K562 (cell line): Measurements from ENCODE around the gene PURA. TPM values are rescaled to one million over a fixed set of nuclear protein-coding genes. Genes with fewer than 3 reads are reported as not detected.

Experiments
- CBX1 ChIP-seq: sonication (generic); IDR thresholded peaks from 2 replicates; pipeline ENCODE4 v1.6.1; 2016; ENCODE audit warnings: antibody characterized with exemption, low read depth, mild to moderate bottlenecking
- HDAC3 ChIP-seq: fragments of 450-650 bp; IDR thresholded peaks from 2 replicates; pipeline ENCODE4 v1.6.1; 2018; ENCODE audit warnings: borderline replicate concordance, mild to moderate bottlenecking, moderate library complexity; ENCODE audit not compliant: partially characterized antibody
- NCOA1 ChIP-seq: fragments of 450-650 bp; IDR thresholded peaks from 2 replicates; pipeline ENCODE4 v1.6.1; 2016; ENCODE audit warnings: low read depth
- POLR3A ChIP-seq: IDR thresholded peaks from 2 replicates; pipeline ENCODE4 v1.6.1; 2011; ENCODE audit warnings: borderline replicate concordance, mild to moderate bottlenecking, moderate library complexity; ENCODE audit not compliant: insufficient read length, insufficient read depth; ENCODE audit errors: extremely low read depth
- SAP30 ChIP-seq: fragments of 200-600 bp; sonication (generic); IDR thresholded peaks from 2 replicates; pipeline ENCODE4 v1.6.1; 2012; ENCODE audit warnings: borderline replicate concordance, low read depth, mild to moderate bottlenecking, moderate library complexity, low read length, control low read depth, inconsistent platforms; ENCODE audit not compliant: insufficient read depth, poor library complexity, severe bottlenecking
- SOX6 ChIP-seq: fragments of 450-650 bp; IDR thresholded peaks from 2 replicates; pipeline ENCODE4 v1.6.1; 2014; ENCODE audit warnings: mild to moderate bottlenecking
- SREBF1 ChIP-seq: fragments of 150-350 bp; IDR thresholded peaks from 2 replicates; pipeline ENCODE4 v1.6.1; 2014; ENCODE audit warnings: antibody characterized with exemption, low read depth, low read length, borderline replicate concordance
- SRSF3 ChIP-seq: fragments of 200-400 bp; formaldehyde crosslinking; IDR thresholded peaks from 2 replicates; pipeline ENCODE4 v1.6.1; 2016; ENCODE audit warnings: mild to moderate bottlenecking, low read length, moderate library complexity; ENCODE audit not compliant: insufficient read depth
- TAL1 ChIP-seq: fragments of 450-650 bp; IDR thresholded peaks from 2 replicates; pipeline ENCODE4 v1.6.1; 2016; ENCODE audit warnings: mild to moderate bottlenecking
- TCF3 ChIP-seq: sonication (generic); formaldehyde crosslinking; IDR thresholded peaks from 2 replicates; pipeline ENCODE4 v1.4.0; 2020; ENCODE audit warnings: mild to moderate bottlenecking, missing genetic modification reagents
- TEAD1 ChIP-seq, 2 experiments: fragments of 450-650 bp in 1 of 2; sonication (generic) in 1 of 2; formaldehyde crosslinking; IDR thresholded peaks; 2 replicates each; pipeline versions ENCODE4 v1.4.0 to v1.8.0; 2020 to 2022; ENCODE audit warnings: mild to moderate bottlenecking in 2 of 2, missing genetic modification reagents in 1 of 2
- ZBTB7A ChIP-seq: IDR thresholded peaks from 2 replicates; pipeline ENCODE4 v1.6.1; 2011; ENCODE audit warnings: low read depth, mild to moderate bottlenecking, low read length, moderate library complexity, borderline replicate concordance; ENCODE audit not compliant: control insufficient read depth
- ZBTB8A ChIP-seq: fragments of 450-650 bp; IDR thresholded peaks from 2 replicates; pipeline ENCODE4 v1.6.1; 2018; ENCODE audit warnings: mild to moderate bottlenecking, moderate library complexity; ENCODE audit not compliant: partially characterized antibody
- ZKSCAN8 ChIP-seq: fragments of 200-800 bp; sonication (Bioruptor generic); IDR thresholded peaks from 2 replicates; pipeline ENCODE4 v1.6.1; 2016; ENCODE audit warnings: missing genetic modification characterization, missing compliant biosample characterization
- ZNF551 ChIP-seq: fragments of 250-450 bp; sonication (Bioruptor Pico); IDR thresholded peaks from 2 replicates; pipeline ENCODE4 v1.5.0; 2021; ENCODE audit warnings: mild to moderate bottlenecking, moderate library complexity
- polyA plus RNA-seq, 8 experiments: library from polyadenylated mRNA; depleted of rRNA in 4 of 8; stranded (reverse) in 5 of 8; unstranded in 3 of 8; fragments of >200 nt; fragmentation: Nextera tagmentation in 2 of 8; fragmentation: Illumina TruSeq in 1 of 8; extraction: Ambion mirVana in 2 of 8; extraction: Trizol in 1 of 8; gene quantifications; 2 replicates each; pipeline versions ENCODE4 v1.2.1 to v1.2.3, GENCODE V29; 2011 to 2014; ENCODE audit warnings: inconsistent platforms in 1 of 8, missing spikeins in 1 of 8
- total RNA-seq, 7 experiments: library from RNA; depleted of rRNA in 6 of 7; stranded (reverse); fragments of >200 nt in 6 of 7; fragmentation: Illumina TruSeq in 2 of 7; extraction: Trizol in 2 of 7; gene quantifications; 2 replicates each; pipeline versions ENCODE4 v1.2.1 to v1.2.3, GENCODE V29; 2011 to 2021; ENCODE audit warnings: low replicate concordance in 1 of 7
- TF ChIP-seq, protein P1 (sequence below): fragments of 200-600 bp; sonication (generic); IDR thresholded peaks from one replicate; pipeline ENCODE4 v1.6.1; 2012; ENCODE audit warnings: mild to moderate bottlenecking, low read depth, low read length, inconsistent platforms
- TF ChIP-seq, protein P2 (sequence below): fragments of 450-650 bp; IDR thresholded peaks from 2 replicates; pipeline ENCODE4 v1.6.1; 2016

The PURA gene
- total and polyA plus RNA-seq, 9 of the 15 experiments (the other 6 are each of a cell fraction or from before 2014, with no cell fraction given): 3.2 to 11.1 (median 5.4) TPM

DNA sequence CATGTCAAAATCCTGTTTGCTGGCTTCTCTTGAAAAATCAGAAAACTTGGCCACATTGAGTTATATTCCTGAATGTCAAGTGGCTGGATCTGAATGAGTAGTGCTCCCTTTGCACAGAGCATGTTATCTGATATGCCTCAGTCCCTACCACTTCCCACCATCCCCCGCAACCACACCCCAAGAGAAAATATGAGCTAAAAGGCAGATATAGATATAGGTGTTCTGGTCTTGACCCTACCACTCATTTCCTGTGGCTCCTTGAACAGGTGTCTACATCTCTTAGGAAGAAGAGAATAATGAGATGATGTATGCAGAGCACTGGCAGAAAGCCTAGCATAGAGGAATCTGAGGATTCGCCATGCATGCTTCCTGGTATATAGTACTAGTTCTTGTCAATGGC, 54.5 kb downstream of the PURA start (continued):
- TF ChIP-seq, protein P1, sequence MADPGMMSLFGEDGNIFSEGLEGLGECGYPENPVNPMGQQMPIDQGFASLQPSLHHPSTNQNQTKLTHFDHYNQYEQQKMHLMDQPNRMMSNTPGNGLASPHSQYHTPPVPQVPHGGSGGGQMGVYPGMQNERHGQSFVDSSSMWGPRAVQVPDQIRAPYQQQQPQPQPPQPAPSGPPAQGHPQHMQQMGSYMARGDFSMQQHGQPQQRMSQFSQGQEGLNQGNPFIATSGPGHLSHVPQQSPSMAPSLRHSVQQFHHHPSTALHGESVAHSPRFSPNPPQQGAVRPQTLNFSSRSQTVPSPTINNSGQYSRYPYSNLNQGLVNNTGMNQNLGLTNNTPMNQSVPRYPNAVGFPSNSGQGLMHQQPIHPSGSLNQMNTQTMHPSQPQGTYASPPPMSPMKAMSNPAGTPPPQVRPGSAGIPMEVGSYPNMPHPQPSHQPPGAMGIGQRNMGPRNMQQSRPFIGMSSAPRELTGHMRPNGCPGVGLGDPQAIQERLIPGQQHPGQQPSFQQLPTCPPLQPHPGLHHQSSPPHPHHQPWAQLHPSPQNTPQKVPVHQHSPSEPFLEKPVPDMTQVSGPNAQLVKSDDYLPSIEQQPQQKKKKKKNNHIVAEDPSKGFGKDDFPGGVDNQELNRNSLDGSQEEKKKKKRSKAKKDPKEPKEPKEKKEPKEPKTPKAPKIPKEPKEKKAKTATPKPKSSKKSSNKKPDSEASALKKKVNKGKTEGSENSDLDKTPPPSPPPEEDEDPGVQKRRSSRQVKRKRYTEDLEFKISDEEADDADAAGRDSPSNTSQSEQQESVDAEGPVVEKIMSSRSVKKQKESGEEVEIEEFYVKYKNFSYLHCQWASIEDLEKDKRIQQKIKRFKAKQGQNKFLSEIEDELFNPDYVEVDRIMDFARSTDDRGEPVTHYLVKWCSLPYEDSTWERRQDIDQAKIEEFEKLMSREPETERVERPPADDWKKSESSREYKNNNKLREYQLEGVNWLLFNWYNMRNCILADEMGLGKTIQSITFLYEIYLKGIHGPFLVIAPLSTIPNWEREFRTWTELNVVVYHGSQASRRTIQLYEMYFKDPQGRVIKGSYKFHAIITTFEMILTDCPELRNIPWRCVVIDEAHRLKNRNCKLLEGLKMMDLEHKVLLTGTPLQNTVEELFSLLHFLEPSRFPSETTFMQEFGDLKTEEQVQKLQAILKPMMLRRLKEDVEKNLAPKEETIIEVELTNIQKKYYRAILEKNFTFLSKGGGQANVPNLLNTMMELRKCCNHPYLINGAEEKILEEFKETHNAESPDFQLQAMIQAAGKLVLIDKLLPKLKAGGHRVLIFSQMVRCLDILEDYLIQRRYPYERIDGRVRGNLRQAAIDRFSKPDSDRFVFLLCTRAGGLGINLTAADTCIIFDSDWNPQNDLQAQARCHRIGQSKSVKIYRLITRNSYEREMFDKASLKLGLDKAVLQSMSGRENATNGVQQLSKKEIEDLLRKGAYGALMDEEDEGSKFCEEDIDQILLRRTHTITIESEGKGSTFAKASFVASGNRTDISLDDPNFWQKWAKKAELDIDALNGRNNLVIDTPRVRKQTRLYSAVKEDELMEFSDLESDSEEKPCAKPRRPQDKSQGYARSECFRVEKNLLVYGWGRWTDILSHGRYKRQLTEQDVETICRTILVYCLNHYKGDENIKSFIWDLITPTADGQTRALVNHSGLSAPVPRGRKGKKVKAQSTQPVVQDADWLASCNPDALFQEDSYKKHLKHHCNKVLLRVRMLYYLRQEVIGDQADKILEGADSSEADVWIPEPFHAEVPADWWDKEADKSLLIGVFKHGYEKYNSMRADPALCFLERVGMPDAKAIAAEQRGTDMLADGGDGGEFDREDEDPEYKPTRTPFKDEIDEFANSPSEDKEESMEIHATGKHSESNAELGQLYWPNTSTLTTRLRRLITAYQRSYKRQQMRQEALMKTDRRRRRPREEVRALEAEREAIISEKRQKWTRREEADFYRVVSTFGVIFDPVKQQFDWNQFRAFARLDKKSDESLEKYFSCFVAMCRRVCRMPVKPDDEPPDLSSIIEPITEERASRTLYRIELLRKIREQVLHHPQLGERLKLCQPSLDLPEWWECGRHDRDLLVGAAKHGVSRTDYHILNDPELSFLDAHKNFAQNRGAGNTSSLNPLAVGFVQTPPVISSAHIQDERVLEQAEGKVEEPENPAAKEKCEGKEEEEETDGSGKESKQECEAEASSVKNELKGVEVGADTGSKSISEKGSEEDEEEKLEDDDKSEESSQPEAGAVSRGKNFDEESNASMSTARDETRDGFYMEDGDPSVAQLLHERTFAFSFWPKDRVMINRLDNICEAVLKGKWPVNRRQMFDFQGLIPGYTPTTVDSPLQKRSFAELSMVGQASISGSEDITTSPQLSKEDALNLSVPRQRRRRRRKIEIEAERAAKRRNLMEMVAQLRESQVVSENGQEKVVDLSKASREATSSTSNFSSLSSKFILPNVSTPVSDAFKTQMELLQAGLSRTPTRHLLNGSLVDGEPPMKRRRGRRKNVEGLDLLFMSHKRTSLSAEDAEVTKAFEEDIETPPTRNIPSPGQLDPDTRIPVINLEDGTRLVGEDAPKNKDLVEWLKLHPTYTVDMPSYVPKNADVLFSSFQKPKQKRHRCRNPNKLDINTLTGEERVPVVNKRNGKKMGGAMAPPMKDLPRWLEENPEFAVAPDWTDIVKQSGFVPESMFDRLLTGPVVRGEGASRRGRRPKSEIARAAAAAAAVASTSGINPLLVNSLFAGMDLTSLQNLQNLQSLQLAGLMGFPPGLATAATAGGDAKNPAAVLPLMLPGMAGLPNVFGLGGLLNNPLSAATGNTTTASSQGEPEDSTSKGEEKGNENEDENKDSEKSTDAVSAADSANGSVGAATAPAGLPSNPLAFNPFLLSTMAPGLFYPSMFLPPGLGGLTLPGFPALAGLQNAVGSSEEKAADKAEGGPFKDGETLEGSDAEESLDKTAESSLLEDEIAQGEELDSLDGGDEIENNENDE: no peak
- no peak for TF ChIP-seq SRSF3
- TF ChIP-seq HDAC3: no peak
- peak; percentile 64 for TF ChIP-seq TCF3 (CRISPR knock-in tag)
- TF ChIP-seq NCOA1: no peak
- no peak for TF ChIP-seq SAP30
- TF ChIP-seq TEAD1 (CRISPR knock-in tag; IDR thresholded peaks at IDR 0.05): no peak
- TF ChIP-seq, protein P2, sequence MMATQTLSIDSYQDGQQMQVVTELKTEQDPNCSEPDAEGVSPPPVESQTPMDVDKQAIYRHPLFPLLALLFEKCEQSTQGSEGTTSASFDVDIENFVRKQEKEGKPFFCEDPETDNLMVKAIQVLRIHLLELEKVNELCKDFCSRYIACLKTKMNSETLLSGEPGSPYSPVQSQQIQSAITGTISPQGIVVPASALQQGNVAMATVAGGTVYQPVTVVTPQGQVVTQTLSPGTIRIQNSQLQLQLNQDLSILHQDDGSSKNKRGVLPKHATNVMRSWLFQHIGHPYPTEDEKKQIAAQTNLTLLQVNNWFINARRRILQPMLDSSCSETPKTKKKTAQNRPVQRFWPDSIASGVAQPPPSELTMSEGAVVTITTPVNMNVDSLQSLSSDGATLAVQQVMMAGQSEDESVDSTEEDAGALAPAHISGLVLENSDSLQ: 0 out of 2 replicates have a peak, but pooled peaks have one; percentile 21
- no peak for TF ChIP-seq CBX1
- no peak for TF ChIP-seq ZNF551 (CRISPR knock-in tag)
- peak; percentile 59 for TF ChIP-seq TAL1
- peak; percentile 61; the same call in 1 of the 2 replicates for TF ChIP-seq SOX6
- TF ChIP-seq ZBTB8A: no peak
- TF ChIP-seq ZKSCAN8 (CRISPR knock-in tag): no peak
- no peak for TF ChIP-seq ZBTB7A
- TF ChIP-seq SREBF1: no peak
- TF ChIP-seq POLR3A: no peak
